ENCODE measurements around the gene ADGRA1.
A peak's percentile ranks its signal among the peaks of the same experiment; 100 is the strongest.

The ADGRA1 gene

DNA sequence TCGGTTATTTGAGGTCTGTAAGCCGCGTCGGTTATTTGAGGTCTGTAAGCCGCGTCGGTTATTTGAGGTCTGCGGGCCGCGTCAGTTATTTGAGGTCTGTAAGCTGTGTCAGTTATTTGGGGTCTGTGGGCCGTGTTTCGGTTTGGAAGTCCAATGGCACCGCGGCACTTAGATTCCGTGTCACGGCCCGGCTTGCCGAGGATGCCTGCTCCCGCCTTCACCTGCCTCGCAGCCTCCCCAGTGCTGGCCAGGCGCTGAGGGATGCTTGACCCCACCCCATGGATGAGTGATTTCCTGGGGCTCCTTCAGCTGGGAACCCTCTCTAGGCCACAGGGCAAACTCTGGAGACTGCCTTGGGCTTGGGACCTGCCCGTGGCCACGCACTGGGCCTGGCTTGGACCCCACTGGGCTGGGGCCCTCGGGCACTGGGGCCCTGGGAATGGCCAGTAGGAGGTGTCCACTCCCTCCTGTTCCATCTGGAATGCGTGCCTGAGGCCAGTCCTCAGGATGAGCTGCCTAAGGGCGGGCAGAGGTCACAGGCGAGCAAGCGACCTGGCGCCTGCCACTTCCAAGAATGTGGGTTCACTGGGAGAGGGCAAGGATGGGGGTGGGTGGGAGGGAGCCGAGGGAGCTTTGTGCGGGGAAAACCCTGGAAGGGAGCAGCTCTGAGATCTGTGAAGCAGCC lies 25.6 kb downstream of the ADGRA1 start:
- DNase-seq (ENCODE audit: low spot score) = no peak

DNA sequence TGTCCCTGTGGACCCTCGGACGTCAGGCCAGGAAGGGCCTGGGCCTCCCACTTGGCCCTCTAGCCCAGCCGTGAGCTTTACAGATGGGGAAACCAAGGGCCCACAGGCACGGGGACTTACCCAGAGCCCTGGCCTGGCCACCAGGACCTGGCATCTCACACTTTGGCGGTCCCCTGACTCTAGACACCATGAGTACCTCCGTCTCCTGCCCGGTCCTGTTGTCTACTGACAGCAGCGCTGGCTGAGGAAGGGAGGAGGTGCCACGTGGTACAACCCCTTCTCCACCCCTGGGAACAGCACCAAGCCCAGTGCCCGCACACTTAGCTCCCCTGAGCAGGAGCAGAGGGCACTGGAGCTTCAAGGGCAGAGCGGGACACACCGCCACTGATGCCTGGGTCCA lies 26.1 kb downstream of the ADGRA1 start:
- no peak for DNase-seq (ENCODE audit: low spot score)

DNA sequence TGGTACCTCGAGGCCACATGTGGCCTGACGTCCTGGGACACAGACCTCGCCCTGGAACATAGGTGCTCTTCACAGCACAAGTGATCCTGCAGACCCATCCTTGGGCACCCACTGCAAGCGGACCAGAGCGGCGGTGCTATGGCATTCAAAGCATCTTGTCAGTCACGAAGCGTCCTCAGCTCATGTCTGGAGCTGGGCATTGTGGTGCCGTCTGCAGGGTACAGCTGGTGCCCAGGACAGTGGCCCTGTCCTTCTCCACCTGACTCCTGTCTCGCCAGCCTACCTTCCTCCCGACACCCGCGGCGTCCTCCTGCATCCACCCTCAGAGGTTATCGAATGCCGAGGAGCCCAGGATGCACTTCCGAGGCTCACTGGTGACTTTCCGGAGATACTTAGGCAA lies 26.5 kb downstream of the ADGRA1 start:
- DNase-seq (ENCODE audit: low spot score) = no peak

DNA sequence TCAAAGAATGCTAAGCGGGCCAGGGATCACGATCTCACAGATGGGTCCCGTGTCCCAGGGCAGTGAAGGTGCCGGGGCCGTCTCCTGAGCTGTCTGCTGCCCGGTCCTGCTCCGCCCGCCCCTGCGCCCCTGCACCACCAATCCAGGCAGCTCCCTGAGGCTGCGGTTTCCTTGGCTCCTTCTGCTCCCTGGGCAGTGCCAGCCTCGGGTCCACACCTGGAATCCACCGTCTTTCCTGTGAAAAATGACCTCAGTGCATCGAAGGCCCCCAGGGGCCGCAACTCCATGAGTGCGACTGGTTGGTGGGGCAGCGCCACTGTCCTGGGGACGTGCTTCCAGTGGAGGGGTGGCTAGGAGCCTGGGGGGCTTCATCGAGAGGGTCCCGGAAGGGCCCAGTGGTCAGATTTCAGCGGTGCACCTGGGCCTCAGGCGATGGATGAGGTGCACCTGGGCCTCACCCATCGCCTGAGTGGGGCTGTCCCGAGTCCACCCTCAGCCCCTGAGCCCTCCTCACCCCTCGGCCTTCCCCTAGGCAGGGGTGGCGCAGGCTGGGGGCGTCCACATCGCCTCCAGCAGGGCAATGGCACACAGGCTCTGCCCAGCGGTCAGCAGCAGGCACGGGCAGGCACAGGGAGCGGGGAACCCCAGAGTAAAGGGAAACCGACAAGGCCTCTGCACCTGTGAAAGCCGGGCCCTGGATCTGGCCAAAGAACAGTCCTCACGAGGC lies 27.2 kb downstream of the ADGRA1 start:
- DNase-seq (ENCODE audit: low spot score) = no peak

DNA sequence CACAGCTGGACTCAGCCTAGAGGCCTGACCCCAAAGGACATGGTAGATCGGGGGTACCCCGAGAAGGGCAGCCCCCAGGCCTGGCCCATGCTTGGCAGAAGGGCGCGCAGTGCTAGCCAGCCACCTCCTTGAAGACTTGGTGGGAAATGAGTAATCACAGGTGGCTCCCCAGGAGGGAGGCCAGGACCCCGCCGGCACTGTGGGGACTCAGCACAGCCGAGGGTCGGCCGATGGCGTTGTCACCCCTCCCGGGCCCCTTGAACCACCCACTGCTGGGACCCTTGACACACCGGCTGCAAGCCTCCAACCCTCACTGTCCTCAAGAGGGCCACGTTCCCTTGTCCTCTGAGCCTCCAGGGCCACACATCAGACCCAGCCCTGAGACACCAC lies 27.7 kb downstream of the ADGRA1 start:
- DNase-seq (ENCODE audit: low spot score) = no peak

DNA sequence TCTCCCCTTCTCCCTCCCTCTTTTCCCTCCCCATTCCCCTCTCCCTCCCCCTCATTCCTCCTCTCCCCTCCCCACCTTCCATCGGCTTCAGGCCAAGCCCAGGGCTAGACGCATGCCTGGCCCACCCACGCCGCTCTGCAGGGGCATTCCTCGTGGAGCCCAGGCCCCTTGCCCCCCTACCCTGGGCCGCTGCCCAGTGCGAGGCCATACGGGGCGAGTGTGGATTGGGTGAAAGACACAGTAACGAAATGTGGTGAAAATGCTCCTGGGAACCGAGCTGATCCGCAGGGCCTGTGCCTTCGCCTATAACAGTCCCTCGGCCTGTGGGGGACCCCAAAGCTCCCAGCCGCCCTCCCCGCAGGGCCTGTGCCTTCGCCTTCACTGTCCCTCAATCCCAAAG lies 28.3 kb downstream of the ADGRA1 start:
- DNase-seq (ENCODE audit: low spot score) = no peak

DNA sequence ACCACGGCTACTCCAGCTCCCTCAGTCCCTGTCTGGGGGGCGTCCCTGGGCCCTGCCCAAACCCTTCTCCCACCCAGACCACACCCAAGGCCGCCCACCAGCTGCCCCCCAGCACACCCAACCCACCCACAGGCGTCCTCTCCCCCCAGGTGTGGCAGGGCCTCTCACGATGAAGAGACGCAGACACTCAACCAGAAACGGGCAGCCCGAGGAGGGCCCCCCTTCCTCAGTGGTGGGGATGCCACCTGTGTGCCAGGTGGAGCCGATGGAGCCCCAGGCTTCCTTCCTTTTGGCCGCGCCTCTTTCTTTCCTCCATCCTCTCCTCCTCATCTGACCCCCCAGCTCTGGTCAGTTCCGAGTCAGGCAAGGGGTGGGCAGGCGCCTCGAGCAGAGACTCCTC lies 28.7 kb downstream of the ADGRA1 start:
- no peak for DNase-seq (ENCODE audit: low spot score)

DNA sequence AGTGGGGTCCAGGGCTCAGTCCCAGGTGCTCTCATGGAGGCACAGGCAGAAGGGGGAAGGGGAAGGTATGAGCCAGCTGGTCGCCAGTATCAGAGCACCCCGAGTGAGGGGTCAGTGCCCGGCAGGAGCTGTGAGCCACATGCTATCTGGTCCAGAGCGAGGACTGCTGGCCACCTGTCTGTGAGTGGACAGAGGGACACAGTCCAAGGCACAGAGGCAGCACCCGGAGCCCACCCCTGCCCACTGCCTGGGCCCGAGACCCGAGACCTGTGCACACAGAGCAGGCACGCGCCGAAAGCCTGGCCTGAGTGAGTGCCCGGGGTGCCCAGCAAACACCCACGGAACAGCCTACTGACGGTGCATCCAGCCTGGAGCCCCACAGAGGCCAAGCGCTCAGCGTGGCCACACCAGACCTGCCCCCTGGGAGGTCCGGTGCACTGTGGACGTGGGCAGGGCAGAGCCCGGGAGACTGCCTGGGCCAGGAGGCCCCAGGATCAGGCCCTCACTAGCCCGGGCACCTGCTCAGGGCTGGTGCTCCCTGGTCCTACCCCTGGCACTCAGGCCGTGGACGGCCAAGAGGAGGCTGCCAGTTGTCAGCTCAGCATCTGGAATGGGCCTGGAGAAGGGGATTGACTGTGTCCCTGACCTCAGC lies 29.4 kb downstream of the ADGRA1 start:
- DNase-seq (ENCODE audit: low spot score) = no peak

DNA sequence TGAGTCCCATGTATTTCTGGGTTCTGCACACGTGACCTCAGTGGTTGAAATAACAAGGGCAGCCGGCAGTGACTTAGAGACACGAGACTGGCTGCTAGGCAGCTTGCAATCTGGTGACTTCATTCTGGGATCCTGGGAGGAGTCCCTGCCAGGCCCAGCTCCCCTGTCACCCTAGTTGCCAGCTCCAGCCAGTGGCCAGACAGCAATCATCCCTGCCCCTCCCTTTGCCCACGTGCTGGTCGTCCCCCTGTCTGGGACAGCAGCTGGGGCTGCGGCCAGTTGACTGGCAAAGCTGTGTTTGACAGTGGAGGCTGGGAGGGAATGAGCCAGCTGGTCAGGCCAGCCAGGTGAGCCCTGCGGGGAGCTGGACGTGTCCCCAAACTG lies 30.0 kb downstream of the ADGRA1 start:
- no peak for DNase-seq (ENCODE audit: low spot score)

DNA sequence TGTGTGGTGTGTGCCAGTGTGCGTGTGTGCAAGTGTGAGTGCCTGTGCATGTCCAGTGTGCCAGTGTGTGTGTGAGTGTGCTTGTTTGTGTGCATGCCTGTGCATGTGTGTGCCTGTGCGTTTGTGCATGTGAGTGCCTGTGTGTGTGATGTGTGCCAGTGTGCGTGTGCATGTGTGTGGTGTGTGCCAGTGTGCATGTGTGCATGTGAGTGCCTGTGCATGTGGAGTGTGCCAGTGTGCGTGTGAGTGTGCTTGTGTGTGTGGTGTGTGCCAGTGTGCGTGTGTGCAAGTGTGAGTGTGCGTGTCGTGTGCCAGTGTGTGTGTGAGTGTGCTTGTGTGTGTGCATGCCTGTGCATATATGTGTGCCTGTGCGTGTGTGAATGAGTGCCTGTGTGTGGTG lies 33.8 kb downstream of the ADGRA1 start:
- DNase-seq (ENCODE audit: low spot score) = no peak

DNA sequence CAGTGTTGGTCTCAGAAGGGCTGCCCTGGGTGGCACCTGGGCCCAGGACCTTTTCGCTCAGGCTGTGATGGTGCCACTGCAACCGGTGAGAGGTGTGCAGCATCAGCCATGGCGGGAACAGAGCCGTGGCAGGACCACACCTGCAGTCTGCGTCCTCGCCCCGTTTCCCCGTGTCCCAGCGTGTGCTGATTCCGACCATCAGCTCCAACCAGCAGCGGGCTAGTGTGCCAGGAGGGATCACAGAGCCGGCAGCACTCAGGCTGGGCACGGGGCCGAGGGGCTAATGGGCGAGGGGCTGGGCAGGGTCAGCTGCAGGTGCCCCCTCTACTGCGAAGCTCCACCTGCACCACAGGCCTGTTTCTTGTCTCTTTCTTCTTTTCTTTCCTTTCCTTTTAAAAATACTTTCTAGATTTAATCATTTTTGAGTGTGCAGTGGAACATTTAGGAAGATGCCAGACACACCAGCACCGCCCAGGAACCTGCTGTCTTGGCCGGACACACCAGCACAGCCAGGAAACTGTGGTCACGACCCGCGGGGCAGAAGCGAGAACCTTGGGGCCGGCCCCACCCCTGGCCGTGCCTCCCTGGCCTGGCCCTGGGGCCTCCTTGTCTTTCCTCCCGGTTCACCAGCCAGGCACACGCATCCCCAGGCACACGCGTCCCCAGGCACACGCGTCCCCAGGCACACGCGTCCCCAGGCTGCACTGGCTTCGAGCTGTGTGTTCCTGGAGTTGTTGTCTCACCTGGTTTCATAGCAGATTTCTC lies 34.6 kb downstream of the ADGRA1 start:
- DNase-seq (ENCODE audit: low spot score) = no peak

DNA sequence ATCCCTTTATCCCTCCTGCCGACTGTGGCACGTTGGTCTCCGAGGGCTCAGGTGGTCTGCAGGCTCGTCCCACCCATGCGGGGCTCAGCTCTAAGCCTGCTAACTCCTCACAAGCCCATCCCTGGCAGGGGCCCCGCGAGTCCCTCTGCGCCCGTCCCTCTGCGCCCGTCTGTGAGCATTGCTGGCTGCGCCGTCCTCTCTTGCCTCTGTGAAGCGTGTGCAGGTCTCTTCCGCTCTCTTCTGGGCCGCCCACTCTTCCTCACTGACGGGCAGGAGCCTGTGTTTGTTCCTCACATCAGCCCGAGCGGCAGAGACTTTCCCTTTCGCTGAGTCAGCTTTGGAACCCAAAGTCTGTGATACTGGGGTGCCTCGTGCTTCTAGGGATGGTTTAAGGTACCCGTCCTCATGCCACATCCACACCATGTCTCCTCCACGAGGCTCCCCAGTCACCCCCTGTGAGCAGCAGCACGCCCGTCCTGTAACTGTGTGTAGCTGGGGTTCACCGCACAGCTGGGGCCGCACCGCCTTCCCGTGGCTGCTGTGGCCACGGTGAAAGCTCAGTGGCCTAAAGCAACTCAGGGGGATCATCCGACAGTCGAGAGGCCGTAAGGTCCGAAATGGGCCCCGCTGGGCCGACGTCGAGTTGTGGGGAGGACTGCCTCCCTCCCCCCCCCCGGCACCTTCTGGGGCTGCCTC lies 35.5 kb downstream of the ADGRA1 start:
- DNase-seq (ENCODE audit: low spot score) = no peak

DNA sequence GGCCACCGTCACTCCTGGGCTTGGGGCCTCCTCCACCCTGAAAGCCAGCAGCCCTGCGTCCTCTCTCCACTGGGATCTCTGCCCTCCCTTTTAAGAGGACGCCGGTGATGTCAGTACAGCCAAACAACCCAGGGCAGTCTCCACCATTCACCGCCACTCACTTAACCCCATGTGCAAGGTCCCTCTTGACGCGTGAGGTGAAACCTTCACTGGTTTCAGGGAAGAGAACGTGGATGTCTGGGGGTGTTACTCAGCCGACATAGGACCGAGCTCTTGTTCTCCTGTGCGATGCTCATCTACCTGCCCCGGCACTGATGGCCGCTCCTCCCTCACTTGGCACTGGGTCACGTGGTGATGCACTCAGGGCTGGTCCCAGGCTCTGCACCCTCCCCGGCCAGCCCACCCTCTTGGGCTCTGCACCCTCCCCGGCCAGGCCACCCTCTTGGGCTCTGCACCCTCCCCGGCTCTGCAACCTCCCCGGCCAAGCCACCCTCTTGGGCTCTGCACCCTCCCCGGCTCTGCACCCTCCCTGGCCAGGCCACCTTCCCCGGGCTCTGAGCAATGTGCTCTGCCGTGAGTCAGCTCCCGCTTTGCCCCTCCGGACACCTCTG lies 36.1 kb downstream of the ADGRA1 start:
- DNase-seq (ENCODE audit: low spot score) = no peak

DNA sequence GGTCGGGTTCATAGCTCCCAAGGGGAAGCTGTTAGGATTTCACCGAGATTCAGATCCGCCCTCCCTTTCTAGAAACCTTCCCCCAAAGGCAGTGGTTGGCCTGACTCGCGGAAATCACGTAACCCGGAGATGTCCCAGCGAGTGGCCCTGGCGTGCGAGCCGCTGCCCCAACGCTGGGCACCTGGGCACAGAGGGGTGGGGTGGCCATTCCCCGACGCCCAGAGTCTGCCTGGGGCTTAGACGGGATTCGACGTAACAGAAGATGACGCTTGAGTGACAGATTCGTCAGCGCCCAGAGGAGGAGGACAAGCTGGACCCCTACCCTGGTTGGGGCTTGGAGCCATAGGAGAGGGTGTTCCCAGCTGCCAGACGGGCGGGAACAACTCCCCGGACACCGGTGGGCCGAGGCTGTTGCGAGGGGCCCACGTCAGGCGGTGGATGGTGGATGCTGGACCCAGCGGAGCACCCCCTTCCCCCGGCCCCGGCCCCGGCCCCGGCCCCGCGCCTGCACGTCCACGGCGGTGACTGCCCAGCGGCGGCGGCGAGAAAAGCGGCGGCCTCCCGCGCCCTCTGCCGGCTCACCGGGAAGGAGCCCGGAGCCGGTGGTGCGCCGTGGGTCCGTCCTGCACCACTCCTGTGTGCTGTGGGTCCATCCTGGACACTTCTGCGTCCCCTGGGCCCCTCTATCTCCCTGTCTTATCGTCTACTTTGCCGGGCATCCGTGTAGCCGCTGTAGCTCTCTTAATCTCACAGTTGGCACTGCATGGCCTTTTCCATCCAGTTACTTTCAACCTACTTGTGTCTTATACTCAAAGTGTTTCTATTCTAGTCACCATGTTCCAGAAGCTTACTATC lies 36.9 kb downstream of the ADGRA1 start:
- DNase-seq (ENCODE audit: low spot score) = peak; percentile 88

DNA sequence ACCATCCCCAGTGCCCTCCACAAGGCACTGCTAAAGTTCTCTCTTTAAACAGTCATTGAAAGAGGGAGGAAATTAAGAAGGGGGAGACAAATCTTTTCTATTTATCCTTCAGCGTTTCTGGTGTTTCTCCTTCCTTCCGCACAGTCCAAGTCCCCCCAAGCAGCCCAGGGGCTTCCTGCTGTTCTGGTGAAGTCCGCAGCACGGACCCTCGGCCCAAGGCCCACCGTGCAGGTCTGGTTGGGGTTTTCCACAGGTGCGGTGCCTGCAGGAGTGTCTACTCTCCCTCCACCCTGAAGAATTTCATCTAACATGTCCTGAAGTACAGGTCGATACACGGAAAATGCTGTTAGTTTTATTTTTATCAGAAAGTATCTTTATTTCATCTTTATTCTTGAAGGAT lies 38.2 kb downstream of the ADGRA1 start:
- no peak for DNase-seq (ENCODE audit: low spot score)

DNA sequence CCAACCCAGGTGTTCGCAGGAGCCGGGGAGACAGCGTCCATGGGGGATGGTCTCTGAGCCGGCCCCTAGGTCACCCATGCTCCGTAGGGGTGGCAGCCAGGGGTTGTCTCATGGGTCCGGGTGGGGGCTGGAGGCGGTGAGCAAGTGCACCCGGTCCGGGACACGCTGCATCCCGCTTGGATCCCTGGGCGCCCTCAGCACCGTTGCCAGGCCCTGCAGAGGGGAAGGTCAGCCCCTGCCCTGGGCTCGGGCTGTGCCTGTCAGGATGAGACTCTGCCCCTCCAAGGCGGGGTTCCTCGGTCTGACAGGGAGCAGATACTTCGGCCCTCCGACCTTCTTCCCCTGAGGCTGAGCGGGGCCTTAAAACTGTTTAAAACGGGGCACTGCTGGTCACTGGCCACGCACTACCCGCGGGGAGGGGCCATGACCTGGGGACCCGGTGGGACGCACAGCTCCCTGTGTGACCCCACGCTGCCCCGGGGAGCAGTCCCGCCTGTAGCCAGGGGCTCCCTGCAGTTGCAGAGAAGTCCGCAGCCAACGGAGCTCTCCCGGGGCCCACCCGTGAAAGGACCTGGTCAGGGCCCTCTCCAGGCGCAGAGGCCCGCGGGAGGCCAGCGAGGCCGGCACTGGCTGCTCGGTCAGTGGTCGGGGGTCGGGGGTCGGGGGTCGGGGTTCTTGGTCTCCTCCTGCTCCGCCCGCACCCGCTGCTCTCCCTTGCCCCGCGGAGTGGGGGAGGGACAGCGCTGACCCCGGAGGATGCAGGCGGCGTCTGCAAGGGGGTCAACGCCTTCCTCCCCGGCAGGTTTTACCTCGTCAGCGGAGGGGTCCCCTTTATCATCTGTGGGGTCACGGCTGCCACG lies 38.9 kb downstream of the ADGRA1 start:
- no peak for DNase-seq (ENCODE audit: low spot score)

DNA sequence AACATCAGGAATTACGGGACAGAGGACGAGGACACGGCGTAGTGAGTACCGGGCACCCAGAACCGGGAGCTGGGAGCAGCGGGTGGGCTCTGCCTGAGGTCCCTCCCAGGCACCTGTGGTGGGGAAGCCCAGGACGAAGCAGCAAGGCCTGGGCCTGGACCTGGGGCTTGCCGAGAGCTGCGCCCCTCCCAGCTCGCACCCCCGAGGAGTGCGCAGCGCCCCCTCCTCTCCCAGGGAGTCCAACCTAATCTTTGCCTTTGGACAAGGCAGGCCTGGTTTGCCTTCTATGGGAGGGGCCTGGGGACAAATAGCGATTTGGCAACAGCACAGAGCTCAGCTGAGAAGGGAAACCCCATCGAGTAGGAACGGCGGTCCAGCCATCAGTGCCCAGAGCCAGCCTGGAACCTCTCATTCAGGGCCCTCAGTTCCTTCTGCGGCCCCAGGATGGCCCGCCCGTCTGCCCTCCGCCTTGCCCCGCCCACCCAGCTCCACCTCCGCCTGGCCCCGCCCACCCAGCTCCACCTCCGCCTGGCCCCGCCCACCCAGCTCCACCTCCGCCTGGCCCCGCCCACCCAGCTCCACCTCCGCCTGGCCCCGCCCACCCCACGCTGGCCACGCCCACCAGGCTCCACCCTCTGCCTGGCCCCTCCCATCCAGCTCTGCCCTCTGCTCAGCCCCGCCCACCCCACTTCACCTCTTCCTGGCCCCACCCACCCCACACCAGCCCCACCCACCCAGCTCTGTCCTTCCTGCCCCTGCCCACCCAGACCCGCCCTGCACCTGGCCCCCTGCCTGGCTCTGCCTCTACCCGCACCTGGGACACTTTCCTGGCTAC lies 39.8 kb downstream of the ADGRA1 start:
- no peak for DNase-seq (ENCODE audit: low spot score)

DNA sequence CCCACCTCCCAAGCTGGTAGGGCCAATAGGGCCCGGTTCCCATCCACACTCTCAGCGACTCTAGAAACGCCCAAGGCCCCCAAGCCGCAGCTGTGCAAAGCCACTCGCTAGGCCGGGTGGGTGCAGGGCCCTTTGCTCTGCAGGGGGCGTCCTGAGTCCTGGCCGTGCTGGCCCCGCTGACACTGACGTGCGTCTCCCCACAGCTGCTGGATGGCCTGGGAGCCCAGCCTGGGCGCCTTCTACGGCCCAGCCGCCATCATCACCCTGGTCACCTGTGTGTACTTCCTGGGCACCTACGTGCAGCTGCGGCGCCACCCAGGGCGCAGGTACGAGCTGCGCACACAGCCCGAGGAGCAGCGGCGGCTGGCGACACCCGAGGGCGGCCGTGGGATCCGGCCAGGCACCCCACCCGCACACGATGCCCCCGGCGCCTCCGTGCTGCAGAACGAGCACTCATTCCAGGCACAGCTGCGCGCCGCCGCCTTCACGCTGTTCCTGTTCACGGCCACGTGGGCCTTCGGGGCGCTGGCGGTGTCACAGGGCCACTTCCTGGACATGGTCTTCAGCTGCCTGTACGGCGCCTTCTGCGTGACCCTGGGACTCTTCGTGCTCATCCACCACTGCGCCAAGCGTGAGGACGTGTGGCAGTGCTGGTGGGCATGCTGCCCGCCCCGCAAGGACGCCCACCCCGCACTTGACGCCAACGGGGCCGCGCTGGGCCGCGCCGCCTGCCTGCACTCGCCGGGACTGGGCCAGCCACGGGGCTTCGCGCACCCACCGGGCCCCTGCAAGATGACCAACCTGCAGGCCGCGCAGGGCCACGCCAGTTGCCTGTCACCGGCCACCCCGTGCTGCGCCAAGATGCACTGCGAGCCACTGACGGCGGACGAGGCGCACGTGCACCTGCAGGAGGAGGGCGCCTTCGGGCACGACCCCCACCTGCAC lies 40.7 kb downstream of the ADGRA1 start:
- DNase-seq (ENCODE audit: low spot score) = no peak
